ENCODE results near the gene NKD1.

GRCh38 chr16:50535506-50536257 lies 12.5 kb upstream of the NKD1 start:
- TF ChIP-seq, protein P1, sequence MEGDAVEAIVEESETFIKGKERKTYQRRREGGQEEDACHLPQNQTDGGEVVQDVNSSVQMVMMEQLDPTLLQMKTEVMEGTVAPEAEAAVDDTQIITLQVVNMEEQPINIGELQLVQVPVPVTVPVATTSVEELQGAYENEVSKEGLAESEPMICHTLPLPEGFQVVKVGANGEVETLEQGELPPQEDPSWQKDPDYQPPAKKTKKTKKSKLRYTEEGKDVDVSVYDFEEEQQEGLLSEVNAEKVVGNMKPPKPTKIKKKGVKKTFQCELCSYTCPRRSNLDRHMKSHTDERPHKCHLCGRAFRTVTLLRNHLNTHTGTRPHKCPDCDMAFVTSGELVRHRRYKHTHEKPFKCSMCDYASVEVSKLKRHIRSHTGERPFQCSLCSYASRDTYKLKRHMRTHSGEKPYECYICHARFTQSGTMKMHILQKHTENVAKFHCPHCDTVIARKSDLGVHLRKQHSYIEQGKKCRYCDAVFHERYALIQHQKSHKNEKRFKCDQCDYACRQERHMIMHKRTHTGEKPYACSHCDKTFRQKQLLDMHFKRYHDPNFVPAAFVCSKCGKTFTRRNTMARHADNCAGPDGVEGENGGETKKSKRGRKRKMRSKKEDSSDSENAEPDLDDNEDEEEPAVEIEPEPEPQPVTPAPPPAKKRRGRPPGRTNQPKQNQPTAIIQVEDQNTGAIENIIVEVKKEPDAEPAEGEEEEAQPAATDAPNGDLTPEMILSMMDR (IDR thresholded peaks at IDR 0.05): no peak
- no peak for TF ChIP-seq POLR2A (IDR thresholded peaks at IDR 0.05)

Measured in uterus (tissue), 2 donors.